ENCODE data around the gene CCL5.

- TF ChIP-seq CTCF (IDR thresholded peaks at IDR 0.05; ENCODE audit: poor library complexity): no peak
- TF ChIP-seq EZH2 (IDR thresholded peaks at IDR 0.05; ENCODE audit: borderline replicate concordance): no peak
These were observed 23.3 kb upstream of the CCL5 start for GRCh38 chr17:35903451-35903850.

All from hepatocyte (in vitro differentiated cells).